Stomach (tissue), 4 donors: ENCODE measurements around the gene MEIKIN.

Experiments used
- POLR2AphosphoS5 ChIP-seq, 3 donors: sonication (generic); formaldehyde crosslinking; IDR thresholded peaks; one replicate each; pipeline ENCODE4 v1.6.1; 2016; ENCODE audit warnings: antibody characterized with exemption in 3 of 3
- TF ChIP-seq, protein P1 (sequence below), 7 experiments: fragments of 450-650 bp in 4 of 7; fragments of 200-600 bp in 3 of 7; sonication (generic) in 3 of 7; IDR thresholded peaks; one replicate each; pipeline ENCODE4 v1.5.1; 2016 to 2019; ENCODE audit warnings: antibody characterized with exemption in 7 of 7, control low read depth in 2 of 7, mild to moderate bottlenecking in 1 of 7

DNA sequence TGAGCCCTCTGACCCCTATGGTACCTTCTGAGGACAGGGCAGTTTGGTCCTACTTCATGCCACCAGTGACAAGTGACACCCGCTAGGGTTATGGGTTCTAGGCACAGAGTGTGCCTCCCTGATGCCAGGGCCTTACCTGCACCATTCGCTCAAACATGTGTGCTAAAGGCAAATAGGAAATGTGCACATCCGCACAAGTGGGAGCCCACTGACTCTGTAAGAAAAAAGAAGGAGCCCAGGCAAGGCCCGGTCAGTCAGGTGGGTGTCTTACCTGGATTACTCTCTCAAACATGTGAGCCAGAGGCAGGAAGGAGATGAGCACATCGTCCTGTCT, 29.1 kb upstream of the MEIKIN start:
- TF ChIP-seq, protein P1, sequence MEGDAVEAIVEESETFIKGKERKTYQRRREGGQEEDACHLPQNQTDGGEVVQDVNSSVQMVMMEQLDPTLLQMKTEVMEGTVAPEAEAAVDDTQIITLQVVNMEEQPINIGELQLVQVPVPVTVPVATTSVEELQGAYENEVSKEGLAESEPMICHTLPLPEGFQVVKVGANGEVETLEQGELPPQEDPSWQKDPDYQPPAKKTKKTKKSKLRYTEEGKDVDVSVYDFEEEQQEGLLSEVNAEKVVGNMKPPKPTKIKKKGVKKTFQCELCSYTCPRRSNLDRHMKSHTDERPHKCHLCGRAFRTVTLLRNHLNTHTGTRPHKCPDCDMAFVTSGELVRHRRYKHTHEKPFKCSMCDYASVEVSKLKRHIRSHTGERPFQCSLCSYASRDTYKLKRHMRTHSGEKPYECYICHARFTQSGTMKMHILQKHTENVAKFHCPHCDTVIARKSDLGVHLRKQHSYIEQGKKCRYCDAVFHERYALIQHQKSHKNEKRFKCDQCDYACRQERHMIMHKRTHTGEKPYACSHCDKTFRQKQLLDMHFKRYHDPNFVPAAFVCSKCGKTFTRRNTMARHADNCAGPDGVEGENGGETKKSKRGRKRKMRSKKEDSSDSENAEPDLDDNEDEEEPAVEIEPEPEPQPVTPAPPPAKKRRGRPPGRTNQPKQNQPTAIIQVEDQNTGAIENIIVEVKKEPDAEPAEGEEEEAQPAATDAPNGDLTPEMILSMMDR (IDR thresholded peaks at IDR 0.05), result no peak
- no peak for TF ChIP-seq POLR2AphosphoS5 (IDR thresholded peaks at IDR 0.05)
